K562 (cell line): ENCODE data around the gene MTFMT. TPM values are rescaled to one million over a fixed set of nuclear protein-coding genes. Genes with fewer than 3 reads are reported as not detected.

Source experiments
- ATAC-seq: fragments of 200-7000 bp; cut with Tn5 transposase; 3 replicates; pipeline ENCODE4 v1.9.1; 2020; ENCODE audit warnings: moderate library complexity
- BruUV-seq: library from RNA; stranded (reverse); fragments of 400-500 nt; replicated peaks from 2 replicates; lab custom pipeline; 2021; lab: Mats Ljungman, UMichigan
- CTCF ChIA-PET: fragments of 300-600 bp; formaldehyde crosslinking; extraction: SDS; loops from one replicate; lab custom pipeline; 2021; ENCODE audit warnings: low intra/inter-chr PET ratio; lab: Yijun Ruan, JAX
- POLR2A ChIA-PET: fragments of 300-600, 350-650 bp; sonication (Branson Sonifier 250); formaldehyde crosslinking; extraction: SDS; loops from one replicate; lab custom pipeline; 2021; ENCODE audit warnings: antibody characterized with exemption, inconsistent platforms; lab: Yijun Ruan, JAX
- DNase-seq, 4 experiments: peaks; one replicate each; pipeline versions ENCODE4 v3.0.0 to v3.0.0-alpha.2; 2011 to 2018; ENCODE audit warnings: low spot score in 3 of 4, mixed read lengths in 3 of 4; ENCODE audit errors: extremely low read depth in 1 of 4
- FAIRE-seq: peaks from 2 replicates; lab custom pipeline; 2011; peaks lifted over from hg19 to GRCh38; lab: Jason Lieb, UNC
- H2AFZ ChIP-seq: 2 replicates; pipeline ENCODE4 v1.6.0; 2011; ENCODE audit warnings: low read depth, low read length, control low read depth, inconsistent platforms
- H3K27ac ChIP-seq: fragments of 200-600 bp; 3 replicates; pipeline ENCODE4 v1.8.0; 2011; ENCODE audit warnings: low read depth, mild to moderate bottlenecking, control low read depth, inconsistent platforms, low read length, moderate library complexity, mixed read lengths; ENCODE audit errors: extremely low read depth
- H3K27me3 ChIP-seq, 2 experiments: fragments of 300-600 bp in 1 of 2; 2 replicates in 1 of 2; 3 replicates in 1 of 2; pipeline versions ENCODE4 v1.6.0 to v1.8.0; 2011; ENCODE audit warnings: inconsistent platforms in 2 of 2, low read length in 2 of 2, mild to moderate bottlenecking in 1 of 2, mixed read lengths in 1 of 2, moderate library complexity in 1 of 2; ENCODE audit not compliant: control insufficient read depth in 2 of 2, insufficient read depth in 2 of 2
- H3K36me3 ChIP-seq: fragments of 300-600 bp; 3 replicates; pipeline ENCODE4 v1.8.0; 2011; ENCODE audit warnings: mild to moderate bottlenecking, low read length, inconsistent platforms; ENCODE audit not compliant: control insufficient read depth, insufficient read depth
- H3K4me1 ChIP-seq, 2 experiments: fragments of 200-600 bp in 1 of 2; replicated peaks in 1 of 2; 2 replicates in 1 of 2; 3 replicates in 1 of 2; pipeline versions ENCODE4 v1.5.1 to v1.8.0; 2011; ENCODE audit warnings: inconsistent platforms in 2 of 2, low read length in 2 of 2, mild to moderate bottlenecking in 1 of 2, mixed read lengths in 1 of 2, moderate library complexity in 1 of 2; ENCODE audit not compliant: control insufficient read depth in 2 of 2, insufficient read depth in 2 of 2
- H3K4me2 ChIP-seq: 2 replicates; pipeline ENCODE4 v1.6.1; 2011; ENCODE audit warnings: low read length, control low read depth, inconsistent platforms, mixed read lengths; ENCODE audit not compliant: insufficient read depth
- H3K4me3 ChIP-seq: fragments of 200-600 bp; sonication (generic), shearing (Covaris generic); 2 replicates; pipeline ENCODE4 v1.5.1; 2016; ENCODE audit warnings: control low read depth, inconsistent platforms
- H3K79me2 ChIP-seq: fragments of 200-600 bp; 3 replicates; pipeline ENCODE4 v1.8.0; 2011; ENCODE audit warnings: low read length, inconsistent platforms; ENCODE audit not compliant: control insufficient read depth, insufficient read depth
- H3K9ac ChIP-seq, 2 experiments: 2 replicates each; pipeline versions ENCODE4 v1.6.0 to v1.6.1; 2011; ENCODE audit warnings: low read depth in 2 of 2, low read length in 2 of 2, control low read depth in 1 of 2, inconsistent platforms in 1 of 2, mild to moderate bottlenecking in 1 of 2, mixed read lengths in 1 of 2; ENCODE audit not compliant: insufficient read depth in 1 of 2
- H3K9me1 ChIP-seq: one replicate; pipeline ENCODE4 v1.6.0; 2011; ENCODE audit warnings: inconsistent platforms, mild to moderate bottlenecking, low read length, moderate library complexity; ENCODE audit not compliant: control insufficient read depth, insufficient read depth
- H3K9me3 ChIP-seq: replicated peaks from 2 replicates; pipeline ENCODE4 v1.5.1; 2011; ENCODE audit warnings: low read depth, low read length, inconsistent platforms; ENCODE audit not compliant: control insufficient read depth, insufficient read depth
- H4K20me1 ChIP-seq: replicated peaks from 2 replicates; pipeline ENCODE4 v1.6.1; 2011; ENCODE audit warnings: low read length, inconsistent platforms, mixed read lengths; ENCODE audit not compliant: control insufficient read depth, insufficient read depth
- BRD4 ChIP-seq: fragments of 200-600 bp; sonication (generic); IDR thresholded peaks from 2 replicates; pipeline ENCODE4 v1.6.1; 2017; ENCODE audit warnings: inconsistent platforms
- FOXJ2 ChIP-seq: fragments of 200-800 bp; sonication (Bioruptor generic); IDR thresholded peaks from 2 replicates; pipeline ENCODE4 v1.6.1; 2016; ENCODE audit warnings: missing genetic modification characterization, missing compliant biosample characterization
- HINFP ChIP-seq: fragments of 450-650 bp; conservative IDR thresholded peaks from 2 replicates; pipeline ENCODE4 v1.6.1; 2016; ENCODE audit warnings: missing genetic modification characterization, low read depth, mild to moderate bottlenecking, control low read depth, missing compliant biosample characterization
- JUNB ChIP-seq: fragments of 450-650 bp; formaldehyde crosslinking; conservative IDR thresholded peaks from 2 replicates; pipeline ENCODE4 v1.4.0; 2020; ENCODE audit warnings: mild to moderate bottlenecking
- KLF10 ChIP-seq: fragments of 250-450 bp; sonication (Bioruptor Pico); IDR thresholded peaks from 2 replicates; pipeline ENCODE4 v1.6.1; 2021; ENCODE audit warnings: matching md5 sums
- MLLT1 ChIP-seq, 2 experiments: fragments of 450-650 bp; IDR thresholded peaks; 2 replicates each; pipeline ENCODE4 v1.6.1; 2016
- RFX7 ChIP-seq: fragments of 250-450 bp; sonication (Bioruptor Pico); IDR thresholded peaks from 2 replicates; pipeline ENCODE4 v1.5.1; 2021; ENCODE audit warnings: mild to moderate bottlenecking
- RUNX1 ChIP-seq: sonication (generic); IDR thresholded peaks from 2 replicates; pipeline ENCODE4 v1.6.1; 2016; ENCODE audit warnings: antibody characterized with exemption, low read depth
- SETDB1 ChIP-seq: IDR thresholded peaks from one replicate; pipeline ENCODE4 v1.6.1; 2012; ENCODE audit warnings: low read length, control low read depth, inconsistent platforms
- SMAD4 ChIP-seq: fragments of 250-450 bp; sonication (Bioruptor Pico); conservative IDR thresholded peaks from 2 replicates; pipeline ENCODE4 v1.8.0; 2021; ENCODE audit warnings: inconsistent platforms, mild to moderate bottlenecking, moderate library complexity
- SNAPC5 ChIP-seq: fragments of 250-450 bp; sonication (Bioruptor Pico); IDR thresholded peaks from 2 replicates; pipeline ENCODE4 v1.8.0; 2021; ENCODE audit warnings: moderate library complexity, mild to moderate bottlenecking, inconsistent platforms
- TCF3 ChIP-seq: sonication (generic); formaldehyde crosslinking; IDR thresholded peaks from 2 replicates; pipeline ENCODE4 v1.4.0; 2020; ENCODE audit warnings: mild to moderate bottlenecking, missing genetic modification reagents
- YBX1 ChIP-seq: fragments of 450-650 bp; IDR thresholded peaks from 2 replicates; pipeline ENCODE4 v1.7.1; 2016; ENCODE audit warnings: mild to moderate bottlenecking
- ZNF263 ChIP-seq: sonication (generic); formaldehyde crosslinking; IDR thresholded peaks from 2 replicates; pipeline ENCODE4 v1.8.0; 2022; ENCODE audit warnings: mild to moderate bottlenecking, missing genetic modification reagents, borderline replicate concordance
- WGBS: fragments of 100-300 bp; shearing (Covaris generic); methylation state at CpG from one replicate; pipeline ENCODE4 v1.1.6; 2016; ENCODE audit warnings: low coverage, mixed read lengths; ENCODE audit not compliant: insufficient coverage; ENCODE audit errors: missing lambda C conversion rate; 5-methylcytosine and 5-hydroxymethylcytosine counted together
- in situ Hi-C: fragments of 300-500 bp; cut with MboI; formaldehyde crosslinking; loops from 4 replicates; pipeline ENCODE4 v1.15.0; 2018; ENCODE audit warnings: inconsistent platforms, mixed read lengths
- intact Hi-C: fragments of 100-400 bp; cut with micrococcal nuclease; formaldehyde crosslinking; loops from 2 replicates; pipeline ENCODE4 v1.14.2; 2022
- polyA plus RNA-seq, 8 experiments: library from polyadenylated mRNA; depleted of rRNA in 4 of 8; stranded (reverse) in 5 of 8; unstranded in 3 of 8; fragments of >200 nt; fragmentation: Nextera tagmentation in 2 of 8; fragmentation: Illumina TruSeq in 1 of 8; extraction: Ambion mirVana in 2 of 8; extraction: Trizol in 1 of 8; gene quantifications; 2 replicates each; pipeline versions ENCODE4 v1.2.1 to v1.2.3, GENCODE V29; 2011 to 2014; ENCODE audit warnings: inconsistent platforms in 1 of 8, missing spikeins in 1 of 8
- total RNA-seq, 7 experiments: library from RNA; depleted of rRNA in 6 of 7; stranded (reverse); fragments of >200 nt in 6 of 7; fragmentation: Illumina TruSeq in 2 of 7; extraction: Trizol in 2 of 7; gene quantifications; 2 replicates each; pipeline versions ENCODE4 v1.2.1 to v1.2.3, GENCODE V29; 2011 to 2021; ENCODE audit warnings: low replicate concordance in 1 of 7

The MTFMT gene
- total and polyA plus RNA-seq, 9 of the 15 experiments (the other 6 are each of a cell fraction or from before 2014, with no cell fraction given) = 1.4 to 31.1 (median 16.2) TPM

GRCh38 chr15:64982472-64982871, 47.0 kb downstream of the MTFMT start:
- intact Hi-C loops = no loop called here
- FAIRE-seq = no peak

GRCh38 chr15:64981812-64982431, 47.5 kb downstream of the MTFMT start:
- POLR2A ChIA-PET = interaction anchor here (0.7 to 1.2 kb wide), 2 partner anchors 12 to 25 kb away, joined by 3 to 4 read pairs; no protein-coding TSS in a partner anchor
- DNase-seq (no peak), ATAC-seq (no peak), FAIRE-seq (no peak)
- 92% methylated on average over 4 of the region's 6 CpGs for WGBS
- intact Hi-C loops = no loop called here
- no TSS peak for BruUV-seq
- in situ Hi-C loops = no loop called here
- H3K27me3 ChIP-seq = no peaks in the 10 kb centered on the region
- no peak overlapping the region for H3K9ac ChIP-seq
- no peak overlapping the region for H2AFZ ChIP-seq
- peaks cover 46% of the 10 kb centered on the region; the same call in 2 of the 3 replicates for H3K36me3 ChIP-seq
- H3K4me3 ChIP-seq = no peak overlapping the region
- no peaks in the 10 kb centered on the region for H4K20me1 ChIP-seq
- CTCF ChIA-PET = no interaction called here
- no peaks in the 10 kb centered on the region for H3K4me1 ChIP-seq
- H3K4me2 ChIP-seq = no peak overlapping the region
- no peak overlapping the region for H3K27ac ChIP-seq
- no peaks in the 10 kb centered on the region for H3K9me1 ChIP-seq
- TF ChIP-seq MLLT1 (IDR thresholded peaks at IDR 0.05) = no peak
- TF ChIP-seq YBX1 = no peak
- no peak for TF ChIP-seq HINFP (tag)
- no peak for TF ChIP-seq SMAD4 (CRISPR knock-in tag)
- TF ChIP-seq, all 486 proteins: peak for 0
- Histone ChIP-seq H3K79me2 (peaks cover 1% of the 10 kb centered on the region; the same call in 1 of the 3 replicates), H3K9me3 (no peaks in the 10 kb centered on the region)

More at GRCh38 chr15:64982472-64982871, 47.0 kb downstream of the MTFMT start:
- Histone ChIP-seq H3K4me1 (no peaks in the 10 kb centered on the region), H3K9me1 (no peaks in the 10 kb centered on the region), H3K27me3 (no peaks in the 10 kb centered on the region), H3K4me3 (no peak overlapping the region), H4K20me1 (no peaks in the 10 kb centered on the region), H3K9ac (no peak overlapping the region), H3K9me3 (no peaks in the 10 kb centered on the region), H3K36me3 (peaks cover 48% of the 10 kb centered on the region; the same call in 2 of the 3 replicates), H2AFZ (no peak overlapping the region), H3K27ac (no peak overlapping the region), H3K4me2 (no peak overlapping the region), H3K79me2 (peaks cover 7% of the 10 kb centered on the region; the same call in 1 of the 3 replicates)
- TF ChIP-seq SETDB1 = no peak
- no peak for TF ChIP-seq KLF10
- no peak for TF ChIP-seq TCF3
- no peak for TF ChIP-seq BRD4
- TF ChIP-seq FOXJ2 (tag) = no peak
- no peak for TF ChIP-seq ZNF263
- no peak for TF ChIP-seq SNAPC5 (CRISPR knock-in tag)
- TF ChIP-seq RFX7 (CRISPR knock-in tag) = no peak
- TF ChIP-seq JUNB (CRISPR knock-in tag) = no peak
- no peak for TF ChIP-seq RUNX1
- DNase-seq = no peak
- in situ Hi-C loops = no loop called here
- POLR2A ChIA-PET = interaction anchor here (1.2 kb wide), 1 partner anchor 13 kb away, joined by 4 read pairs; no protein-coding TSS in a partner anchor
- CTCF ChIA-PET = no interaction called here
- 100% methylated on average over 1 of the region's 1 CpG for WGBS
- no peak for ATAC-seq
- BruUV-seq = no TSS peak
